H1 (cell line): ENCODE results near the gene MCF2L2. TPM values are rescaled to one million over a fixed set of nuclear protein-coding genes. Genes with fewer than 3 reads are reported as not detected.

ENCODE experiments used
- CTCF ChIA-PET: fragments of 300-600 bp; sonication (Branson Sonifier 250); formaldehyde crosslinking; loops from one replicate; lab custom pipeline; 2021; ENCODE audit not compliant: partially characterized antibody; lab: Charles Lee
- POLR2A ChIA-PET: fragments of 300-600 bp; sonication (Branson Sonifier 250); formaldehyde crosslinking; loops from one replicate; lab custom pipeline; 2021; ENCODE audit warnings: inconsistent platforms; ENCODE audit not compliant: partially characterized antibody; lab: Charles Lee
- DNase-seq, 2 experiments: peaks; one replicate each; pipeline versions ENCODE4 v3.0.0 to v3.0.0-alpha.2; 2010 to 2022; ENCODE audit warnings: low spot score in 2 of 2, low read depth in 1 of 2, mixed read lengths in 1 of 2
- FAIRE-seq: peaks from 2 replicates; lab custom pipeline; 2011; peaks lifted over from hg19 to GRCh38; lab: Jason Lieb, UNC
- H2AFZ ChIP-seq: 2 replicates; pipeline ENCODE4 v1.8.1; 2012; ENCODE audit warnings: low read length, inconsistent platforms
- H2AK5ac ChIP-seq: 2 replicates; pipeline ENCODE4 v1.6.1; 2013; ENCODE audit warnings: low read depth, low read length
- H2BK120ac ChIP-seq: replicated peaks from 2 replicates; pipeline ENCODE3; 2013; ENCODE audit warnings: low read depth, low read length, inconsistent platforms
- H2BK12ac ChIP-seq: 2 replicates; pipeline ENCODE4 v1.6.1; 2013; ENCODE audit warnings: low read depth, low read length
- H2BK15ac ChIP-seq: 2 replicates; pipeline ENCODE4 v1.6.1; 2013; ENCODE audit warnings: low read length
- H2BK20ac ChIP-seq: 2 replicates; pipeline ENCODE4 v1.6.1; 2013; ENCODE audit warnings: low read length
- H2BK5ac ChIP-seq: 2 replicates; pipeline ENCODE4 v1.6.1; 2013; ENCODE audit warnings: low read depth, low read length
- H3K14ac ChIP-seq: 2 replicates; pipeline ENCODE4 v1.6.1; 2013; ENCODE audit warnings: inconsistent platforms; ENCODE audit not compliant: insufficient read length
- H3K18ac ChIP-seq: 2 replicates; pipeline ENCODE4 v1.6.1; 2013; ENCODE audit warnings: low read length; ENCODE audit errors: extremely low read depth
- H3K23ac ChIP-seq: 2 replicates; pipeline ENCODE4 v1.6.1; 2013; ENCODE audit warnings: inconsistent platforms; ENCODE audit not compliant: insufficient read length
- H3K23me2 ChIP-seq: 2 replicates; pipeline ENCODE4 v1.6.1; 2013; ENCODE audit warnings: low read depth, low read length
- H3K27ac ChIP-seq: 2 replicates; pipeline ENCODE4 v1.6.1; 2011; ENCODE audit warnings: low read depth, low read length, inconsistent platforms
- H3K27me3 ChIP-seq, 4 experiments: replicated peaks in 1 of 4; 1 replicate in 1 of 4; 2 replicates in 3 of 4; pipeline versions ENCODE4 v1.6.1 to v1.8.1; 2011 to 2013; ENCODE audit warnings: low read length in 3 of 4, mild to moderate bottlenecking in 3 of 4, inconsistent platforms in 2 of 4, mixed read lengths in 2 of 4, moderate library complexity in 1 of 4; ENCODE audit not compliant: control insufficient read depth in 3 of 4, insufficient read depth in 3 of 4; ENCODE audit errors: extremely low read depth in 1 of 4
- H3K36me3 ChIP-seq, 4 experiments: 2 replicates each; pipeline versions ENCODE4 v1.6.1 to v1.8.1; 2011 to 2013; ENCODE audit warnings: mild to moderate bottlenecking in 4 of 4, low read length in 3 of 4, moderate library complexity in 2 of 4, control low read depth in 1 of 4, inconsistent platforms in 1 of 4; ENCODE audit not compliant: insufficient read depth in 4 of 4, control insufficient read depth in 2 of 4
- H3K4ac ChIP-seq: replicated peaks from 2 replicates; pipeline ENCODE3; 2013; ENCODE audit warnings: low read length, low read depth, mixed read lengths, inconsistent platforms; ENCODE audit not compliant: insufficient read length
- H3K4me1 ChIP-seq, 4 experiments: replicated peaks in 1 of 4; 1 replicate in 1 of 4; 2 replicates in 3 of 4; pipeline versions ENCODE4 v1.6.1 to v1.8.1; 2011 to 2013; ENCODE audit warnings: low read length in 3 of 4, inconsistent platforms in 2 of 4, mixed read lengths in 1 of 4; ENCODE audit not compliant: insufficient read depth in 4 of 4, control insufficient read depth in 3 of 4
- H3K4me2 ChIP-seq, 2 experiments: 2 replicates each; pipeline versions ENCODE4 v1.6.1 to v1.8.1; 2011 to 2013; ENCODE audit warnings: low read depth in 2 of 2, low read length in 2 of 2, control low read depth in 1 of 2, inconsistent platforms in 1 of 2, mild to moderate bottlenecking in 1 of 2; ENCODE audit not compliant: insufficient read depth in 1 of 2
- H3K4me3 ChIP-seq, 4 experiments: fragments of 200-600, 300-600 bp in 1 of 4; sonication (generic), shearing (Covaris generic), sonication (Bioruptor Twin) in 1 of 4; 2 replicates each; pipeline versions ENCODE4 v1.5.1 to v1.8.1; 2011 to 2016; ENCODE audit warnings: low read length in 4 of 4, low read depth in 3 of 4, control low read depth in 2 of 4, inconsistent platforms in 2 of 4, mild to moderate bottlenecking in 2 of 4, mixed read lengths in 1 of 4, moderate library complexity in 1 of 4; ENCODE audit not compliant: insufficient read depth in 2 of 4; ENCODE audit errors: extremely low read depth in 1 of 4
- H3K56ac ChIP-seq: replicated peaks from 2 replicates; pipeline ENCODE3; 2013; ENCODE audit warnings: low read depth, mild to moderate bottlenecking, mixed read lengths, low read length, inconsistent platforms; ENCODE audit not compliant: insufficient read length
- H3K79me1 ChIP-seq: 2 replicates; pipeline ENCODE4 v1.6.1; 2013; ENCODE audit warnings: low read depth, low read length, control low read depth
- H3K79me2 ChIP-seq, 2 experiments: 2 replicates each; pipeline versions ENCODE4 v1.6.1 to v1.8.1; 2012 to 2013; ENCODE audit warnings: low read length in 2 of 2, mild to moderate bottlenecking in 2 of 2, inconsistent platforms in 1 of 2; ENCODE audit not compliant: insufficient read depth in 2 of 2, control insufficient read depth in 1 of 2
- H3K9ac ChIP-seq, 4 experiments: replicated peaks in 1 of 4; 1 replicate in 1 of 4; 2 replicates in 3 of 4; pipeline versions ENCODE4 v1.6.1 to v1.8.1; 2011 to 2013; ENCODE audit warnings: low read depth in 3 of 4, low read length in 3 of 4, control low read depth in 2 of 4, mild to moderate bottlenecking in 2 of 4, moderate library complexity in 2 of 4, inconsistent platforms in 1 of 4; ENCODE audit errors: extremely low read depth in 1 of 4
- H3K9me3 ChIP-seq, 2 experiments: 2 replicates each; pipeline versions ENCODE4 v1.6.1 to v1.8.1; 2012 to 2013; ENCODE audit warnings: mild to moderate bottlenecking in 2 of 2, moderate library complexity in 2 of 2, control low read depth in 1 of 2, inconsistent platforms in 1 of 2, low read depth in 1 of 2, low read length in 1 of 2, mixed read lengths in 1 of 2; ENCODE audit not compliant: insufficient read depth in 2 of 2
- H4K20me1 ChIP-seq, 2 experiments: replicated peaks in 1 of 2; 2 replicates each; pipeline versions ENCODE3 to v1.8.1; 2011 to 2013; ENCODE audit warnings: inconsistent platforms in 2 of 2, low read length in 2 of 2, mild to moderate bottlenecking in 1 of 2; ENCODE audit not compliant: insufficient read depth in 2 of 2, control insufficient read depth in 1 of 2
- H4K5ac ChIP-seq: 2 replicates; pipeline ENCODE4 v1.6.1; 2013; ENCODE audit warnings: low read length, low read depth, mixed read lengths, inconsistent platforms; ENCODE audit not compliant: insufficient read length
- H4K8ac ChIP-seq: 2 replicates; pipeline ENCODE4 v1.8.0; 2013; ENCODE audit warnings: mild to moderate bottlenecking, moderate library complexity, low read length, inconsistent platforms; ENCODE audit not compliant: insufficient read depth; ENCODE audit errors: extremely low read depth
- H4K91ac ChIP-seq: replicated peaks from 2 replicates; pipeline ENCODE3; 2013; ENCODE audit warnings: low read length, mixed read lengths, inconsistent platforms; ENCODE audit not compliant: insufficient read length
- JUN ChIP-seq: IDR thresholded peaks from 2 replicates; pipeline ENCODE4 v1.6.1; 2011; ENCODE audit warnings: low read depth, mild to moderate bottlenecking, improper control_type of control experiment, low read length
- MAFK ChIP-seq: IDR thresholded peaks from 2 replicates; pipeline ENCODE4 v1.6.1; 2012; ENCODE audit warnings: low read depth, mild to moderate bottlenecking, improper control_type of control experiment, low read length
- SP1 ChIP-seq: IDR thresholded peaks from 2 replicates; pipeline ENCODE4 v1.6.1; 2011; ENCODE audit warnings: low read depth, low read length
- WGBS, 2 experiments: shearing (Covaris generic) in 1 of 2; methylation state at CpG; one replicate each; pipeline versions ENCODE4 v1.1.6 to v1.1.7; 2013 to 2015; ENCODE audit warnings: low lambda C conversion rate in 2 of 2, mixed read lengths in 2 of 2, inconsistent platforms in 1 of 2, low coverage in 1 of 2, missing lambda C conversion rate in 1 of 2; ENCODE audit not compliant: insufficient replicate concordance in 2 of 2, insufficient coverage in 1 of 2, insufficient read length in 1 of 2; ENCODE audit errors: extremely low coverage in 1 of 2, missing lambda C conversion rate in 1 of 2; 5-methylcytosine and 5-hydroxymethylcytosine counted together
- polyA plus RNA-seq, 7 experiments: library from polyadenylated mRNA; depleted of rRNA in 3 of 7; stranded (reverse) in 5 of 7; unstranded in 2 of 7; fragments of >200 nt in 5 of 7; fragments of 200-250 nt in 2 of 7; gene quantifications; 1 replicate in 5 of 7; 2 replicates in 1 of 7; 4 replicates in 1 of 7; pipeline versions ENCODE4 v1.2.1 to v1.2.3, GENCODE V29; 2011 to 2013; ENCODE audit warnings: missing spikeins in 2 of 7, mixed read lengths in 2 of 7
- total RNA-seq: library from RNA; stranded (reverse); fragmentation: NEBNext Ultra II Directional; extraction: Animal tissue kit (Norgen Biotek cat#: 25700); gene quantifications from 2 replicates; pipeline ENCODE4 v1.2.1, GENCODE V29; 2021

MCF2L2 gene
- total and polyA plus RNA-seq, 2 of the 8 experiments (the other 6 are each of a cell fraction or from before 2014, with no cell fraction given), result 4.1 to 13.7 TPM

GRCh38 chr3:183229178-183229577, 199.2 kb downstream of the MCF2L2 start:
- Histone ChIP-seq H3K9me3 (no peaks in the 10 kb centered on the region), H4K5ac (no peak overlapping the region), H3K79me2 (no peaks in the 10 kb centered on the region), H2BK5ac (no peak overlapping the region), H4K20me1 (no peaks in the 10 kb centered on the region), H3K4me2 (no peak overlapping the region), H3K56ac (no peak overlapping the region), H3K14ac (no peak overlapping the region), H3K23ac (no peak overlapping the region), H3K18ac (no peak overlapping the region), H4K91ac (no peak overlapping the region), H2AK5ac (no peak overlapping the region), H3K79me1 (no peaks in the 10 kb centered on the region), H3K27ac (no peak overlapping the region), H2BK12ac (no peak overlapping the region), H4K8ac (no peak overlapping the region), H3K23me2 (no peaks in the 10 kb centered on the region), H3K4ac (no peak overlapping the region), H3K9ac (no peak overlapping the region), H3K4me1 (no peaks in the 10 kb centered on the region), H3K27me3 (no peaks in the 10 kb centered on the region), H3K4me3 (no peak overlapping the region), H2AFZ (no peak overlapping the region), H2BK15ac (no peak overlapping the region), H2BK120ac (no peak overlapping the region), H3K36me3 (no peaks in the 10 kb centered on the region), H2BK20ac (no peak overlapping the region)
- DNase-seq (no peak), FAIRE-seq (no peak)
- ChIA-PET CTCF (interaction anchor here (1.7 kb wide), 1 partner anchor 153 kb away, joined by 6 read pairs; no protein-coding TSS in a partner anchor), POLR2A (no interaction called here)
- TF ChIP-seq SP1 (no peak), JUN (no peak), MAFK (peak; percentile 24; the same call in 1 of the 2 replicates)
- 89% methylated on average over 1 of the region's 1 CpG; no CpG with 5 or more reads in 1 of the 2 experiments for WGBS, 2 experiments
